DOHH2 (cell line): Measurements from ENCODE around the gene SLC37A1.

Source experiments
- H3F3A ChIP-seq: fragments of 200-600 bp; sonication (generic), shearing (Covaris generic); 2 replicates; pipeline ENCODE4 v1.6.0; 2016; ENCODE audit warnings: antibody characterized with exemption, mild to moderate bottlenecking; ENCODE audit not compliant: control insufficient read depth, insufficient read depth
- H3K27ac ChIP-seq: fragments of 200-600 bp; sonication (generic); 2 replicates; pipeline ENCODE4 v1.5.1; 2014; ENCODE audit warnings: low read depth, mild to moderate bottlenecking, low read length, moderate library complexity
- H3K27me3 ChIP-seq: fragments of 200-600 bp; sonication (generic); 2 replicates; pipeline ENCODE4 v1.6.1; 2014; ENCODE audit warnings: mild to moderate bottlenecking, low read length, mixed read lengths; ENCODE audit not compliant: control insufficient read depth
- H3K36me3 ChIP-seq: fragments of 200-600 bp; sonication (generic); 2 replicates; pipeline ENCODE4 v1.6.1; 2014; ENCODE audit warnings: mild to moderate bottlenecking, low read length, moderate library complexity, mixed read lengths; ENCODE audit not compliant: control insufficient read depth
- H3K4me1 ChIP-seq: fragments of 200-600 bp; sonication (generic); 2 replicates; pipeline ENCODE4 v1.6.1; 2014; ENCODE audit warnings: mild to moderate bottlenecking, low read length, mixed read lengths; ENCODE audit not compliant: control insufficient read depth
- H3K4me2 ChIP-seq: fragments of 200-600 bp; sonication (generic); 2 replicates; pipeline ENCODE4 v1.6.0; 2014; ENCODE audit warnings: mild to moderate bottlenecking, low read length, moderate library complexity
- H3K4me3 ChIP-seq: fragments of 200-600 bp; sonication (generic); 2 replicates; pipeline ENCODE4 v1.5.1; 2014; ENCODE audit warnings: mild to moderate bottlenecking, low read length, mixed read lengths
- H3K79me2 ChIP-seq: fragments of 200-600 bp; sonication (generic); 2 replicates; pipeline ENCODE4 v1.6.1; 2014; ENCODE audit warnings: mild to moderate bottlenecking, low read length, mixed read lengths; ENCODE audit not compliant: control insufficient read depth
- H3K9me2 ChIP-seq: fragments of 200-600 bp; sonication (generic); replicated peaks from 2 replicates; pipeline ENCODE4 v1.6.1; 2014; ENCODE audit warnings: mild to moderate bottlenecking, low read length, mixed read lengths; ENCODE audit not compliant: control insufficient read depth
- H3K9me3 ChIP-seq: fragments of 200-600 bp; sonication (generic); 2 replicates; pipeline ENCODE4 v1.6.1; 2014; ENCODE audit warnings: antibody characterized with exemption, low read length, mixed read lengths; ENCODE audit not compliant: control insufficient read depth, insufficient read depth
- H4K20me1 ChIP-seq: fragments of 200-600 bp; sonication (generic); 2 replicates; pipeline ENCODE4 v1.6.0; 2014; ENCODE audit warnings: low read depth, mild to moderate bottlenecking, antibody characterized with exemption, low read length, moderate library complexity; ENCODE audit not compliant: control insufficient read depth, insufficient read depth
- CTCF ChIP-seq: fragments of 200-600 bp; sonication (generic); IDR thresholded peaks from one replicate; pipeline ENCODE4 v1.5.1; 2014; ENCODE audit warnings: antibody characterized with exemption, mild to moderate bottlenecking, low read depth, low read length; ENCODE audit not compliant: poor library complexity, severe bottlenecking
- EZH2phosphoT487 ChIP-seq: fragments of 200-600 bp; sonication (generic); IDR thresholded peaks from 2 replicates; pipeline ENCODE4 v1.6.1; 2017; ENCODE audit warnings: borderline replicate concordance, mild to moderate bottlenecking, antibody characterized with exemption, low read length, moderate library complexity, mixed read lengths

SLC37A1 gene

GRCh38 chr21:42621819-42622177, 108.1 kb downstream of the SLC37A1 start:
- Histone ChIP-seq H3K27me3 (peaks cover 25% of the 10 kb centered on the region; the same call in 1 of the 2 replicates), H3K79me2 (no peaks in the 10 kb centered on the region)

DNA sequence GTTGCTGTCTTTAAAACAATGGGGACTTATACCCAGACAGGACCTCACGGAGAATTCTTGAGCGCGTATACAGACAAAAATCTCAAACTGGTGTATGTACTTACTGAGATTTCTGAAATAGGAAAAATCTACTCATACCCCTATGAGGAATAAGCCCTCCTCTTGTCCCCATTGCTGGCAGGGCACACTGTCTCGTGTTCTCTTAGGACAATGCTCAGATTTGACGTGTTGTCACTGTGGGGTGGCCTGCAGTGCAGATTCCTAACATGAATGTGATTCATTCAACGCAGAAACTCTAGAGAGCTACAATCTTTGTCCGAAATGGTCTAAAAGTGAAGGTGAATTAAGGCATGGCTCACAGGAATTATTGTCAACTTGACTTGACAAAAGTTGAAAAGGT, 108.6 kb downstream of the SLC37A1 start:
- Histone ChIP-seq H3K9me3 (no peaks in the 10 kb centered on the region), H3K36me3 (no peaks in the 10 kb centered on the region), H3K4me2 (no peak overlapping the region), H3K4me3 (no peak overlapping the region), H3K27ac (no peak overlapping the region), H3K79me2 (no peaks in the 10 kb centered on the region), H3K4me1 (no peaks in the 10 kb centered on the region), H3F3A (no peaks in the 10 kb centered on the region), H4K20me1 (no peaks in the 10 kb centered on the region), H3K27me3 (peaks cover 25% of the 10 kb centered on the region; the same call in 1 of the 2 replicates), H3K9me2 (no peaks in the 10 kb centered on the region)
- TF ChIP-seq EZH2phosphoT487 = no peak

More at GRCh38 chr21:42621819-42622177, 108.1 kb downstream of the SLC37A1 start:
- H3K27ac ChIP-seq = no peak overlapping the region
- no peaks in the 10 kb centered on the region for H3K4me1 ChIP-seq
- H3K9me2 ChIP-seq = no peaks in the 10 kb centered on the region
- no peaks in the 10 kb centered on the region for H3K9me3 ChIP-seq
- H4K20me1 ChIP-seq = no peaks in the 10 kb centered on the region
- H3K36me3 ChIP-seq = no peaks in the 10 kb centered on the region
- H3K4me3 ChIP-seq = no peak overlapping the region
- no peak overlapping the region for H3K4me2 ChIP-seq
- H3F3A ChIP-seq = no peaks in the 10 kb centered on the region
- TF ChIP-seq CTCF (no peak), EZH2phosphoT487 (no peak)

- no peaks in the 10 kb centered on the region for H3K4me1 ChIP-seq
- TF ChIP-seq CTCF = no peak
These were observed 110.0 kb downstream of the SLC37A1 start for GRCh38 chr21:42623694-42624093.

GRCh38 chr21:42624095-42624790, 110.6 kb downstream of the SLC37A1 start:
- no peaks in the 10 kb centered on the region for H3K9me3 ChIP-seq
- no peaks in the 10 kb centered on the region for H3K4me1 ChIP-seq
- no peaks in the 10 kb centered on the region for H3F3A ChIP-seq
- no peak overlapping the region for H3K4me3 ChIP-seq
- no peaks in the 10 kb centered on the region for H4K20me1 ChIP-seq
- H3K4me2 ChIP-seq = no peak overlapping the region
- H3K27ac ChIP-seq = no peak overlapping the region
- H3K79me2 ChIP-seq = no peaks in the 10 kb centered on the region
- no peaks in the 10 kb centered on the region for H3K36me3 ChIP-seq
- TF ChIP-seq CTCF (no peak), EZH2phosphoT487 (no peak)
- peaks cover 21% of the 10 kb centered on the region; the same call in 1 of the 2 replicates for H3K27me3 ChIP-seq
- no peaks in the 10 kb centered on the region for H3K9me2 ChIP-seq

More at GRCh38 chr21:42623694-42624093, 110.0 kb downstream of the SLC37A1 start:
- no peaks in the 10 kb centered on the region for H3K36me3 ChIP-seq
- H3K27ac ChIP-seq = no peak overlapping the region
- H4K20me1 ChIP-seq = no peaks in the 10 kb centered on the region
- H3K9me3 ChIP-seq = no peaks in the 10 kb centered on the region
- no peak overlapping the region for H3K4me2 ChIP-seq
- H3K9me2 ChIP-seq = no peaks in the 10 kb centered on the region
- H3K27me3 ChIP-seq = peaks cover 25% of the 10 kb centered on the region; the same call in 1 of the 2 replicates
- no peaks in the 10 kb centered on the region for H3K79me2 ChIP-seq
- no peak overlapping the region for H3K4me3 ChIP-seq
- H3F3A ChIP-seq = no peaks in the 10 kb centered on the region
